IPS-15b (cell line): ENCODE measurements around the gene GNAI3.

ENCODE experiments used
- H3K27me3 ChIP-seq: one replicate; pipeline ENCODE4 v1.6.1; 2013; ENCODE audit warnings: low read length; ENCODE audit not compliant: control insufficient read depth, insufficient read depth
- H3K36me3 ChIP-seq: one replicate; pipeline ENCODE4 v1.6.1; 2013; ENCODE audit warnings: low read length; ENCODE audit not compliant: control insufficient read depth, insufficient read depth
- H3K4me1 ChIP-seq: one replicate; pipeline ENCODE4 v1.6.1; 2013; ENCODE audit warnings: mild to moderate bottlenecking, low read length; ENCODE audit not compliant: control insufficient read depth, insufficient read depth
- H3K4me3 ChIP-seq: one replicate; pipeline ENCODE4 v1.5.1; 2013; ENCODE audit warnings: low read depth, low read length
- H3K9ac ChIP-seq: one replicate; pipeline ENCODE4 v1.6.1; 2013; ENCODE audit warnings: low read depth, mild to moderate bottlenecking, low read length
- H3K9me3 ChIP-seq: one replicate; pipeline ENCODE4 v1.6.1; 2013; ENCODE audit warnings: mild to moderate bottlenecking, low read length; ENCODE audit not compliant: control insufficient read depth, insufficient read depth

Gene GNAI3

GRCh38 chr1:109509176-109510134 lies 39.0 kb upstream of the GNAI3 start, which contains the start of gene AMIGO1:
Gene AMIGO1 (minus strand): TSS chr1:109509727. CDS start chr1:109508912, 815 bp downstream.
- peak within 1 kb of the TSS; percentile 95 for H3K4me3 ChIP-seq
- peaks cover 44% of the 10 kb centered on the region for H3K27me3 ChIP-seq
- H3K4me1 ChIP-seq, result no peaks in the 10 kb centered on the region
- peak within 1 kb of the TSS; percentile 54 for H3K9ac ChIP-seq
- no peaks in the 10 kb centered on the region for H3K9me3 ChIP-seq
- no peaks in the 10 kb centered on the region for H3K36me3 ChIP-seq

GRCh38 chr1:109513110-109513710 lies 35.2 kb upstream of the GNAI3 start:
- Histone ChIP-seq H3K9ac (no peak overlapping the region), H3K4me1 (no peaks in the 10 kb centered on the region), H3K9me3 (no peaks in the 10 kb centered on the region), H3K4me3 (no peak overlapping the region), H3K36me3 (no peaks in the 10 kb centered on the region), H3K27me3 (peaks cover 31% of the 10 kb centered on the region)

- no peaks in the 10 kb centered on the region for H3K9me3 ChIP-seq
- no peaks in the 10 kb centered on the region for H3K4me1 ChIP-seq
- H3K9ac ChIP-seq, result no peak overlapping the region
- H3K4me3 ChIP-seq, result no peak overlapping the region
- H3K27me3 ChIP-seq, result peaks cover 20% of the 10 kb centered on the region
- H3K36me3 ChIP-seq, result no peaks in the 10 kb centered on the region
Measured at GRCh38 chr1:109514846-109515245, 33.6 kb upstream of the GNAI3 start.

- H3K9me3 ChIP-seq, result no peaks in the 10 kb centered on the region
- H3K27me3 ChIP-seq, result peaks cover 3% of the 10 kb centered on the region
- no peaks in the 10 kb centered on the region for H3K4me1 ChIP-seq
- H3K4me3 ChIP-seq, result no peak overlapping the region
- H3K9ac ChIP-seq, result no peak overlapping the region
- no peaks in the 10 kb centered on the region for H3K36me3 ChIP-seq
Measured at GRCh38 chr1:109516872-109517271, 31.5 kb upstream of the GNAI3 start.

- Histone ChIP-seq H3K36me3 (no peaks in the 10 kb centered on the region), H3K9ac (no peak overlapping the region), H3K4me3 (no peak overlapping the region), H3K4me1 (no peaks in the 10 kb centered on the region), H3K9me3 (no peaks in the 10 kb centered on the region), H3K27me3 (peaks cover 4% of the 10 kb centered on the region)
Measured at GRCh38 chr1:109517337-109517736, 31.1 kb upstream of the GNAI3 start.

- H3K4me3 ChIP-seq, result no peak overlapping the region
- no peaks in the 10 kb centered on the region for H3K4me1 ChIP-seq
- H3K27me3 ChIP-seq, result peaks cover 4% of the 10 kb centered on the region
- H3K36me3 ChIP-seq, result no peaks in the 10 kb centered on the region
- no peaks in the 10 kb centered on the region for H3K9me3 ChIP-seq
- no peak overlapping the region for H3K9ac ChIP-seq
Measured at GRCh38 chr1:109521002-109521951, 27.1 kb upstream of the GNAI3 start.

- Histone ChIP-seq H3K4me3 (no peak overlapping the region), H3K9me3 (no peaks in the 10 kb centered on the region), H3K4me1 (no peaks in the 10 kb centered on the region), H3K9ac (no peak overlapping the region), H3K36me3 (no peaks in the 10 kb centered on the region), H3K27me3 (peaks cover 4% of the 10 kb centered on the region)
Measured at GRCh38 chr1:109522026-109522425, 26.4 kb upstream of the GNAI3 start.

- Histone ChIP-seq H3K4me1 (no peaks in the 10 kb centered on the region), H3K4me3 (no peak overlapping the region), H3K9ac (no peak overlapping the region), H3K36me3 (no peaks in the 10 kb centered on the region), H3K27me3 (peaks cover 4% of the 10 kb centered on the region), H3K9me3 (no peaks in the 10 kb centered on the region)
Measured at GRCh38 chr1:109523706-109524105, 24.7 kb upstream of the GNAI3 start.

- Histone ChIP-seq H3K9me3 (no peaks in the 10 kb centered on the region), H3K27me3 (no peaks in the 10 kb centered on the region), H3K4me1 (no peaks in the 10 kb centered on the region), H3K4me3 (no peak overlapping the region), H3K36me3 (no peaks in the 10 kb centered on the region), H3K9ac (no peak overlapping the region)
Measured at GRCh38 chr1:109527098-109527811, 21.2 kb upstream of the GNAI3 start.

GRCh38 chr1:109527846-109528695 lies 20.3 kb upstream of the GNAI3 start:
- no peaks in the 10 kb centered on the region for H3K9me3 ChIP-seq
- no peaks in the 10 kb centered on the region for H3K36me3 ChIP-seq
- no peak overlapping the region for H3K9ac ChIP-seq
- H3K4me1 ChIP-seq, result no peaks in the 10 kb centered on the region
- H3K4me3 ChIP-seq, result no peak overlapping the region
- H3K27me3 ChIP-seq, result no peaks in the 10 kb centered on the region
